Fibroblast of skin of left biceps (primary cell): Measurements from ENCODE around the gene CACNA1I.

Source experiments
- DNase-seq, 2 experiments: peaks; one replicate each; pipeline ENCODE4 v3.0.0-alpha.2; 2013; ENCODE audit warnings: low read depth in 2 of 2

The CACNA1I gene

GRCh38 chr22:39735776-39736175 lies 165.2 kb downstream of the CACNA1I start:
- DNase-seq: no peak

- DNase-seq: peak; percentile 42 to 53
These were observed 168.2 kb downstream of the CACNA1I start for GRCh38 chr22:39738746-39739145.
